Neural cell (in vitro differentiated cells): ENCODE measurements around the gene ADISSP. TPM values are rescaled to one million over a fixed set of nuclear protein-coding genes. Genes with fewer than 3 reads are reported as not detected.
A peak's percentile ranks its signal among the peaks of the same experiment; 100 is the strongest.

Experiments used
- H2AFZ ChIP-seq: fragments of 200-600, 300-800 bp; sonication (generic), shearing (Covaris generic); 2 replicates; pipeline ENCODE4 v1.6.0; 2014; ENCODE audit warnings: low read depth, mild to moderate bottlenecking, antibody characterized with exemption, low read length, moderate library complexity
- H3F3A ChIP-seq: fragments of 200-600 bp; shearing (Covaris generic); 2 replicates; pipeline ENCODE4 v1.6.1; 2016; ENCODE audit warnings: mild to moderate bottlenecking, moderate library complexity, mixed read lengths, antibody characterized with exemption, low read length; ENCODE audit not compliant: insufficient read depth, poor library complexity, severe bottlenecking
- H3K27ac ChIP-seq: fragments of 200-600, 300-800 bp; sonication (generic), shearing (Covaris generic); 2 replicates; pipeline ENCODE4 v1.5.1; 2014; ENCODE audit warnings: mild to moderate bottlenecking, low read length, moderate library complexity
- H3K27me3 ChIP-seq: fragments of 300-800, 200-600 bp; sonication (generic), shearing (Covaris generic); 2 replicates; pipeline ENCODE4 v1.6.0; 2014; ENCODE audit warnings: mild to moderate bottlenecking, low read depth, low read length, moderate library complexity; ENCODE audit not compliant: insufficient read depth
- H3K36me3 ChIP-seq: fragments of 300-800, 200-600 bp; sonication (generic), shearing (Covaris generic); 2 replicates; pipeline ENCODE4 v1.5.1; 2014; ENCODE audit warnings: mild to moderate bottlenecking, antibody characterized with exemption, low read length, moderate library complexity; ENCODE audit not compliant: insufficient read depth
- H3K4me2 ChIP-seq: fragments of 300-800, 200-600 bp; sonication (generic), shearing (Covaris generic); 2 replicates; pipeline ENCODE4 v1.6.0; 2014; ENCODE audit warnings: mild to moderate bottlenecking, low read length
- H3K4me3 ChIP-seq: fragments of 300-800, 200-600 bp; sonication (generic), shearing (Covaris generic); 2 replicates; pipeline ENCODE4 v1.5.1; 2014; ENCODE audit warnings: mild to moderate bottlenecking, low read length, moderate library complexity
- H3K79me2 ChIP-seq: fragments of 200-600 bp; shearing (Covaris generic); replicated peaks from 2 replicates; pipeline ENCODE4 v1.6.0; 2014; ENCODE audit warnings: mild to moderate bottlenecking, low read length, moderate library complexity; ENCODE audit not compliant: insufficient read depth
- H3K9ac ChIP-seq: fragments of 300-800, 200-600 bp; sonication (generic), shearing (Covaris generic); 2 replicates; pipeline ENCODE4 v1.6.1; 2016; ENCODE audit warnings: mild to moderate bottlenecking, low read length, mixed read lengths
- H3K9me2 ChIP-seq: fragments of 200-600 bp; shearing (Covaris generic); 2 replicates; pipeline ENCODE4 v1.6.1; 2016; ENCODE audit warnings: mild to moderate bottlenecking, low read length, mixed read lengths; ENCODE audit not compliant: insufficient read depth
- H3K9me3 ChIP-seq: fragments of 200-600, 300-800 bp; sonication (generic), shearing (Covaris generic); 2 replicates; pipeline ENCODE4 v1.6.1; 2016; ENCODE audit warnings: mild to moderate bottlenecking, mixed run types, low read length, moderate library complexity, mixed read lengths
- H4K20me1 ChIP-seq: fragments of 200-600 bp; shearing (Covaris generic); 2 replicates; pipeline ENCODE4 v1.6.1; 2016; ENCODE audit warnings: mild to moderate bottlenecking, mixed run types; ENCODE audit not compliant: insufficient read depth
- CTCF ChIP-seq: fragments of 450-650 bp; IDR thresholded peaks from 2 replicates; pipeline ENCODE4 v1.5.1; 2014; ENCODE audit warnings: antibody characterized with exemption, mild to moderate bottlenecking, moderate library complexity; ENCODE audit not compliant: poor library complexity, severe bottlenecking
- EP300 ChIP-seq: fragments of 450-650 bp; conservative IDR thresholded peaks from 2 replicates; pipeline ENCODE4 v1.6.1; 2014; ENCODE audit warnings: antibody characterized with exemption, mild to moderate bottlenecking, moderate library complexity; ENCODE audit not compliant: poor library complexity, severe bottlenecking
- EZH2 ChIP-seq: fragments of 200-600, 300-800 bp; shearing (Covaris generic), sonication (generic); IDR thresholded peaks from 2 replicates; pipeline ENCODE4 v1.6.1; 2014; ENCODE audit warnings: antibody characterized with exemption, low read length, borderline replicate concordance, mild to moderate bottlenecking; ENCODE audit not compliant: insufficient read depth, poor library complexity, severe bottlenecking
- MXI1 ChIP-seq: fragments of 450-650 bp; conservative IDR thresholded peaks from 2 replicates; pipeline ENCODE4 v1.6.1; 2014; ENCODE audit warnings: antibody characterized with exemption, mild to moderate bottlenecking; ENCODE audit not compliant: poor library complexity, severe bottlenecking
- POLR2AphosphoS5 ChIP-seq: IDR thresholded peaks from 2 replicates; pipeline ENCODE4 v1.6.1; 2012
- RAD21 ChIP-seq: fragments of 450-650 bp; conservative IDR thresholded peaks from 2 replicates; pipeline ENCODE4 v1.6.1; 2014; ENCODE audit warnings: antibody characterized with exemption, mild to moderate bottlenecking, moderate library complexity
- REST ChIP-seq: IDR thresholded peaks from 2 replicates; pipeline ENCODE4 v1.6.1; 2012; ENCODE audit warnings: borderline replicate concordance
- SMC3 ChIP-seq: fragments of 450-650 bp; conservative IDR thresholded peaks from 2 replicates; pipeline ENCODE4 v1.6.1; 2014; ENCODE audit warnings: antibody characterized with exemption, mild to moderate bottlenecking, moderate library complexity; ENCODE audit not compliant: poor library complexity
- TAF1 ChIP-seq: IDR thresholded peaks from 2 replicates; pipeline ENCODE4 v1.6.1; 2012; ENCODE audit warnings: low read depth
- polyA plus RNA-seq: library from polyadenylated mRNA; depleted of rRNA; stranded (reverse); fragments of >200 nt; gene quantifications from 2 replicates; pipeline ENCODE4 v1.2.3, GENCODE V29; 2014

Gene ADISSP
- polyA plus RNA-seq, 1 donor from 2014 or later = 39.8 TPM

GRCh38 chr20:3766422-3767109 is 987 bp downstream of the ADISSP start:
- H3K4me2 ChIP-seq = peak overlapping the region; percentile 86
- peak overlapping the region; percentile 100 for H3K9ac ChIP-seq
- H3K9me2 ChIP-seq = no peaks in the 10 kb centered on the region
- no peaks in the 10 kb centered on the region for H3K27me3 ChIP-seq
- TF ChIP-seq POLR2AphosphoS5 = no peak
- TF ChIP-seq RAD21 = no peak
- TF ChIP-seq MXI1 = no peak
- no peak for TF ChIP-seq SMC3
- no peak for TF ChIP-seq EZH2
- no peak for TF ChIP-seq EP300
- no peak for TF ChIP-seq CTCF
- no peak for TF ChIP-seq TAF1
- no peak for TF ChIP-seq REST
- no peaks in the 10 kb centered on the region for H3K9me3 ChIP-seq
- H3F3A ChIP-seq = no peaks in the 10 kb centered on the region
- H3K79me2 ChIP-seq = peaks cover 20% of the 10 kb centered on the region
- no peak overlapping the region for H2AFZ ChIP-seq
- H4K20me1 ChIP-seq = no peaks in the 10 kb centered on the region
- H3K27ac ChIP-seq = peak overlapping the region; percentile 51
- H3K4me3 ChIP-seq = peak overlapping the region; percentile 100
- H3K36me3 ChIP-seq = no peaks in the 10 kb centered on the region

DNA sequence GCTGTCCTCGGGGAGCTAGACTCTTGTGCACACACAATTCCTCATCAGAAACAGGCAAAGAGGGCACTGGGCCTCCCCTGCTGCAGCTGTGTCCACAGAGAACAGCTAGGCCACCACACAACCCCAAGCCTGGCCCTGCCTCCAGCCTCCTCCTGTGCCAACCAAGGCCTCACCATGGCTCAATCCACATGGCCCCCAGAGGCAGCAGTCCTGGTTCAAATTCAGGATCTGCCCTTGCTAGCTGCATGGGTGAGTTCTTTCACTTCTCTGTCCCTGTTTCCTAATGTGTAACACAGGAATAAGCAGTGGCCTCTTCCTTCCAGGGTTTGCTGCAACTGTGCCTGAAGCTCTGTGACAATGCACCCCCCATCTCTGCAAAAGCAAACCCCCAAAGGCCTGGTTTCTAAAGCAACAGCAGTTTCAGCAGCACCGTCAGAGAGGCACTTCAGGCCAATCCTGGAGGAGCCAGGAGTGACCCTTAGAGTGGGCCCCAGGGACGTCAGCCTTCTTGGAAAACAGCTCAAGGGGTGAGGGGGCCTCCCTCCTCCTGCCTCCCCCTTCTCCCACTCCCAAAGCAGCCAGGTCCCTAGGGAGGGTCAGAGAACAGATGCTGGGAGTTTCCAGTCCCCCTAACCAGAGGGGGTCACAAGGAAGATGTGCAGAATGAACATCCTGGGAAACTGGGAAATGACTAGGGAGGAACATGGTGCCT is 2.2 kb downstream of the ADISSP start:
- Histone ChIP-seq H2AFZ (no peak overlapping the region), H3K4me2 (no peak overlapping the region), H3K36me3 (no peaks in the 10 kb centered on the region), H3K79me2 (peaks cover 20% of the 10 kb centered on the region), H3K27me3 (no peaks in the 10 kb centered on the region), H3K9me2 (no peaks in the 10 kb centered on the region), H3K27ac (no peak overlapping the region), H3K4me3 (peak overlapping the region; percentile 100), H3K9me3 (no peaks in the 10 kb centered on the region), H4K20me1 (no peaks in the 10 kb centered on the region), H3K9ac (peak overlapping the region; percentile 16), H3F3A (no peaks in the 10 kb centered on the region)
- TF ChIP-seq EZH2 (no peak), RAD21 (no peak), CTCF (no peak), EP300 (no peak), POLR2AphosphoS5 (no peak), REST (no peak), MXI1 (no peak), TAF1 (no peak), SMC3 (no peak)
